AG04450 (cell line): ENCODE data around the gene RC3H2. TPM values are rescaled to one million over a fixed set of nuclear protein-coding genes. Genes with fewer than 3 reads are reported as not detected.
"Not testable (repeated sequence)": the region's sequence is repeated elsewhere in the genome, so short reads cannot be mapped to it uniquely, and the experiment has no call there.

ENCODE experiments used
- CTCF ChIA-PET: fragments of 300-600, 350-600 bp; formaldehyde crosslinking; extraction: SDS; loops from one replicate; lab custom pipeline; 2022; ENCODE audit warnings: antibody characterized with exemption, inconsistent platforms; lab: Charles Lee
- POLR2A ChIA-PET: fragments of 350-600 bp; formaldehyde crosslinking; extraction: SDS; loops from one replicate; lab custom pipeline; 2021; ENCODE audit warnings: antibody characterized with exemption, inconsistent platforms; lab: Yijun Ruan, JAX
- DNase-seq: peaks from one replicate; pipeline ENCODE4 v3.0.0-alpha.2; 2011; ENCODE audit warnings: low read depth, low spot score
- H3K27ac ChIP-seq: one replicate; pipeline ENCODE4 v1.5.1; 2012; ENCODE audit warnings: low read depth, low read length, control low read depth
- H3K27me3 ChIP-seq: one replicate; pipeline ENCODE4 v1.6.0; 2012; ENCODE audit warnings: low read length; ENCODE audit not compliant: control insufficient read depth, insufficient read depth
- H3K4me3 ChIP-seq: 2 replicates; pipeline ENCODE4 v1.5.1; 2011; ENCODE audit warnings: mild to moderate bottlenecking, low read depth, low read length, control low read depth
- H3K9me3 ChIP-seq: 2 replicates; pipeline ENCODE4 v1.5.1; 2012; ENCODE audit warnings: low read length; ENCODE audit not compliant: control insufficient read depth, insufficient read depth
- CTCF ChIP-seq: IDR thresholded peaks from 2 replicates; pipeline ENCODE4 v1.5.1; 2011; ENCODE audit warnings: low read depth, low read length, control low read depth, inconsistent platforms
- polyA plus RNA-seq: library from polyadenylated mRNA; depleted of rRNA; stranded (reverse); fragments of >200 nt; gene quantifications from 2 replicates; pipeline ENCODE4 v1.2.3, GENCODE V29; 2011

RC3H2 gene
- polyA plus RNA-seq, 1 experiment: 47.2 TPM

- POLR2A ChIA-PET: no interaction called here
- CTCF ChIA-PET: no interaction called here
- H3K27me3 ChIP-seq: no peaks in the 10 kb centered on the region
- H3K9me3 ChIP-seq: no peaks in the 10 kb centered on the region
- no peak overlapping the region for H3K27ac ChIP-seq
- TF ChIP-seq CTCF: no peak
- no peak for DNase-seq
- no peak overlapping the region for H3K4me3 ChIP-seq
Observed at GRCh38 chr9:122865300-122865699, 39.9 kb downstream of the RC3H2 start.

GRCh38 chr9:122863407-122863806 is 41.8 kb downstream of the RC3H2 start:
- no peak for TF ChIP-seq CTCF
- ChIA-PET CTCF (no interaction called here), POLR2A (no interaction called here)
- Histone ChIP-seq H3K4me3 (no peak overlapping the region), H3K27ac (no peak overlapping the region), H3K27me3 (no peaks in the 10 kb centered on the region), H3K9me3 (no peaks in the 10 kb centered on the region)
- no peak for DNase-seq

DNA sequence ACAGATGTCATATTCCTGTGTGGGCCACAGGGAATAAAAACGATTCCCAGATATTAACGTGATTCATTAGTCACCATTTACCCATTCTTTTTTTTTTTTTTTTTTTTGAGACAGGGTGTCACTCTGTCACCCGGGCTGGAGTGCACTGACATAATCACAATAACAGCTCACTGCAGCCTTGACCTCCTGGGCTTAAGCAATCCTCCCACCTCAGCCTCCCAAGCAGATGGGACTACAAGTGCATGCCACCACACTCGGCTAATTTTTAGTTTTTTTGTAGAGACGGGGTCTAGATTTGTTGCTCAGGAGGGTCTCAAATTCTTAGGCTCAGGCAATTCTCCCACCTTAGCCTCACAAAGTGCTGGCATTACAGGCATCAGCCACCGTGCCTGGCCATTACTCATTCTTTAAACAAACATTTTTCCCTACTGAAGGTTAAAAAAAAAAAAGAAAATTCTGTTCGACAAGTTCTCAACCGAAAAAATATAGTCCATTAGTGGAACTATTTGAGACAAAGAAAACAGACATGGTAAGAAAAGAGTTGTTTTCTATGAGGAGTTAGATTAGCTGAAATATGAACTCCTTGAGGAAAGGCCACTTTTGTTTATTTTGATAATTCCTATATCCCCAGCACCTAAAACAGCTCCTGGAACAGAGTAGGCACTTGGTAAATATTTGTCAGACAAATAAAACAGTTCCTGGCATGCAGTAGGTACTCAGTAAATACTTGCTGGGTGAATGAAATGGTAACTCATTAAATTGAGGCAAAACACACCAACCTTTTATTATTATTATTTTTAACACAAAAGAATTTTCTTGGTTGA is 44.6 kb downstream of the RC3H2 start:
- Histone ChIP-seq H3K9me3 (no peaks in the 10 kb centered on the region), H3K4me3 (no peak overlapping the region), H3K27ac (no peak overlapping the region), H3K27me3 (no peaks in the 10 kb centered on the region)
- TF ChIP-seq CTCF: no peak
- POLR2A ChIA-PET: interaction anchor here (0.7 kb wide), 1 partner anchor 553 kb away, joined by 3 read pairs; no protein-coding TSS in a partner anchor
- CTCF ChIA-PET: interaction anchor here (0.7 kb wide), 1 partner anchor 10 kb away, joined by 4 read pairs; no protein-coding TSS in a partner anchor
- no peak for DNase-seq

GRCh38 chr9:122857815-122858214 is 47.3 kb downstream of the RC3H2 start:
- Histone ChIP-seq H3K9me3 (no peaks in the 10 kb centered on the region), H3K4me3 (no peak overlapping the region), H3K27me3 (no peaks in the 10 kb centered on the region), H3K27ac (no peak overlapping the region)
- TF ChIP-seq CTCF: no peak
- ChIA-PET CTCF (no interaction called here), POLR2A (no interaction called here)
- no peak for DNase-seq

DNA sequence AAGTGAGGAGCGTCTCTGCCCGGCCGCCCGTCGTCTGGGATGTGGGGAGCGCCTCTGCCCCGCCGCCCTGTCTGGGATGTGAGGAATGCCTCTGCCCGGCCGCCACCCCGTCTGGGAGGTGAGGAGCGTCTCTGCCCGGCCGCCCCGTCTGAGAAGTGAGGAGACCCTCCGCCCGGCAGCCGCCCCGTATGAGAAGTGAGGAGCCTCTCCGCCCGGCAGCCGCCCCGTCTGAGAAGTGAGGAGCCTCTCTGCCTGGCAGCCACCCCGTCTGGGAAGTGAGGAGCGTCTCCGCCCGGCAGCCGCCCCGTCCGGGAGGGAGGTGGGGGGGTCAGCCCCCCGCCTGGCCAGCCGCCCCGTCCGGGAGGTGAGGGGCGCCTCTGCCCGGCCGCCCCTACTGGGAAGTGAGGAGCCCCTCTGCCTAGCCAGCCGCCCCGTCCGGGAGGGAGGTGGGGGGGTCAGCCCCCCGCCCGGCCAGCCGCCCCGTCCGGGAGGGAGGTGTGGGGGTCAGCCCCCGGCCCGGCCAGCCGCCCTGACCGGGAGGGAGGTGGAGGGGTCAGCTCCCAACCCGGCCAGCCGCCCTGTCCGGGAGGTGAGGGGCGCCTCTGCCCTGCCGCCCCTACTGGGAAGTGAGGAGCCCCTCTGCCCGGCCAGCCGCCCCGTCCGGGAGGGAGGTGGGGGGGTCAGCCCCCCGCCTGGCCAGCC is 52.9 kb downstream of the RC3H2 start:
- H3K27me3 ChIP-seq, H3K27ac ChIP-seq, H3K4me3 ChIP-seq, H3K9me3 ChIP-seq, DNase-seq, POLR2A ChIA-PET, CTCF ChIA-PET: not testable (repeated sequence)
